Measurements from ENCODE around the gene TMEM92. TPM values are rescaled to one million over a fixed set of nuclear protein-coding genes. Genes with fewer than 3 reads are reported as not detected.

Gene TMEM92
- total and polyA plus RNA-seq, 2 of the 13 experiments (the other 11 are each of a cell fraction or from before 2014, with no cell fraction given), result 0.07 TPM; not detected in 1

DNA sequence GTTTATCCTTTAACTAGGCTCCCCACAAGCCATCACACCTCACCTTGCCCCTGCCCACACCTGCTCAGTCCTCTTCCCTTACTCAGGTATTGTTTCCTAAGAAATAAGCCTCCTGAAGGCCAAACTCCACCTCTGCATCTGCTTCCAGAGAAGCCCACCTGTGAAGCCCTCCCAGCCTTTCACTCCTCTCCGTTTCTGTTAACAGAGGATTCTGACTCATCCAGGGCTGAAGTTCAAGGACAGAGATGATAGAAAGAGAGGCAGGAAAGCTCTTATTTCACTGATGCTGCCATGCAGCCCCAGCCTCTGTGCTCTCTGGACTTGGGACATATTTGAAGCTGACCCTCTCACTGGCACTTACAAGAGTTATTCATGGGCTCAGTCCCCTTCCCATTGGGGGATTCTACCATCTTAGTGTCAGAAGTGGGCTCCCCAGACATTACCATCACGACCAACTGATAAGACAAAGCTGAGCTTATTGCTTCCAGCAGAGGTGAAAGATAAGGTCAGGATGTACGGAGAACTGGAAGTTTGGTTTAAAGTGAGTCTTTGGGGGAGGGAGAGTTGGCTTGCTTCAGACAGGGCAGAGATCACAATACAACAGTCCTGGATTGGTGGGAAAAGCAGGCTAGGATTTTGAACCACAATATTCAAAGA lies 36.3 kb downstream of the TMEM92 start (continued):
- TF ChIP-seq, protein P1, sequence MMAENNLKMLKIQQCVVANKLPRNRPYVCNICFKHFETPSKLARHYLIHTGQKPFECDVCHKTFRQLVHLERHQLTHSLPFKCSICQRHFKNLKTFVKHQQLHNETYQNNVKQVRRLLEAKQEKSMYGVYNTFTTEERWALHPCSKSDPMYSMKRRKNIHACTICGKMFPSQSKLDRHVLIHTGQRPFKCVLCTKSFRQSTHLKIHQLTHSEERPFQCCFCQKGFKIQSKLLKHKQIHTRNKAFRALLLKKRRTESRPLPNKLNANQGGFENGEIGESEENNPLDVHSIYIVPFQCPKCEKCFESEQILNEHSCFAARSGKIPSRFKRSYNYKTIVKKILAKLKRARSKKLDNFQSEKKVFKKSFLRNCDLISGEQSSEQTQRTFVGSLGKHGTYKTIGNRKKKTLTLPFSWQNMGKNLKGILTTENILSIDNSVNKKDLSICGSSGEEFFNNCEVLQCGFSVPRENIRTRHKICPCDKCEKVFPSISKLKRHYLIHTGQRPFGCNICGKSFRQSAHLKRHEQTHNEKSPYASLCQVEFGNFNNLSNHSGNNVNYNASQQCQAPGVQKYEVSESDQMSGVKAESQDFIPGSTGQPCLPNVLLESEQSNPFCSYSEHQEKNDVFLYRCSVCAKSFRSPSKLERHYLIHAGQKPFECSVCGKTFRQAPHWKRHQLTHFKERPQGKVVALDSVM (CRISPR knock-in tag; IDR thresholded peaks at IDR 0.05), result no peak
- TF ChIP-seq SNRNP70 (IDR thresholded peaks at IDR 0.05; ENCODE audit: low read depth, low read length), result no peak
- TF ChIP-seq, protein P2, sequence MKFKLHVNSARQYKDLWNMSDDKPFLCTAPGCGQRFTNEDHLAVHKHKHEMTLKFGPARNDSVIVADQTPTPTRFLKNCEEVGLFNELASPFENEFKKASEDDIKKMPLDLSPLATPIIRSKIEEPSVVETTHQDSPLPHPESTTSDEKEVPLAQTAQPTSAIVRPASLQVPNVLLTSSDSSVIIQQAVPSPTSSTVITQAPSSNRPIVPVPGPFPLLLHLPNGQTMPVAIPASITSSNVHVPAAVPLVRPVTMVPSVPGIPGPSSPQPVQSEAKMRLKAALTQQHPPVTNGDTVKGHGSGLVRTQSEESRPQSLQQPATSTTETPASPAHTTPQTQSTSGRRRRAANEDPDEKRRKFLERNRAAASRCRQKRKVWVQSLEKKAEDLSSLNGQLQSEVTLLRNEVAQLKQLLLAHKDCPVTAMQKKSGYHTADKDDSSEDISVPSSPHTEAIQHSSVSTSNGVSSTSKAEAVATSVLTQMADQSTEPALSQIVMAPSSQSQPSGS (CRISPR knock-in tag; IDR thresholded peaks at IDR 0.05), result no peak
- no peak for TF ChIP-seq ZNF782 (CRISPR knock-in tag; IDR thresholded peaks at IDR 0.05; ENCODE audit: borderline replicate concordance)
- TF ChIP-seq NFKBIZ (CRISPR knock-in tag; IDR thresholded peaks at IDR 0.05), result no peak
- no peak for TF ChIP-seq NFE2 (CRISPR knock-in tag; IDR thresholded peaks at IDR 0.05)
- no peak for TF ChIP-seq PCBP1 (IDR thresholded peaks at IDR 0.05; ENCODE audit: borderline replicate concordance, low read depth, low read length)
- peak; percentile 26; the same call in 1 of the 2 replicates for TF ChIP-seq HOXA3 (CRISPR knock-in tag; IDR thresholded peaks at IDR 0.05)
- TF ChIP-seq, protein P3, sequence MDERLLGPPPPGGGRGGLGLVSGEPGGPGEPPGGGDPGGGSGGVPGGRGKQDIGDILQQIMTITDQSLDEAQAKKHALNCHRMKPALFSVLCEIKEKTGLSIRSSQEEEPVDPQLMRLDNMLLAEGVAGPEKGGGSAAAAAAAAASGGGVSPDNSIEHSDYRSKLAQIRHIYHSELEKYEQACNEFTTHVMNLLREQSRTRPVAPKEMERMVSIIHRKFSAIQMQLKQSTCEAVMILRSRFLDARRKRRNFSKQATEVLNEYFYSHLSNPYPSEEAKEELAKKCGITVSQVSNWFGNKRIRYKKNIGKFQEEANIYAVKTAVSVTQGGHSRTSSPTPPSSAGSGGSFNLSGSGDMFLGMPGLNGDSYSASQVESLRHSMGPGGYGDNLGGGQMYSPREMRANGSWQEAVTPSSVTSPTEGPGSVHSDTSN (CRISPR knock-in tag; IDR thresholded peaks at IDR 0.05), result no peak
- TF ChIP-seq, protein P4, sequence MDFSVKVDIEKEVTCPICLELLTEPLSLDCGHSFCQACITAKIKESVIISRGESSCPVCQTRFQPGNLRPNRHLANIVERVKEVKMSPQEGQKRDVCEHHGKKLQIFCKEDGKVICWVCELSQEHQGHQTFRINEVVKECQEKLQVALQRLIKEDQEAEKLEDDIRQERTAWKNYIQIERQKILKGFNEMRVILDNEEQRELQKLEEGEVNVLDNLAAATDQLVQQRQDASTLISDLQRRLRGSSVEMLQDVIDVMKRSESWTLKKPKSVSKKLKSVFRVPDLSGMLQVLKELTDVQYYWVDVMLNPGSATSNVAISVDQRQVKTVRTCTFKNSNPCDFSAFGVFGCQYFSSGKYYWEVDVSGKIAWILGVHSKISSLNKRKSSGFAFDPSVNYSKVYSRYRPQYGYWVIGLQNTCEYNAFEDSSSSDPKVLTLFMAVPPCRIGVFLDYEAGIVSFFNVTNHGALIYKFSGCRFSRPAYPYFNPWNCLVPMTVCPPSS (IDR thresholded peaks at IDR 0.05), result no peak
- no peak for TF ChIP-seq ZBTB42 (CRISPR knock-in tag; IDR thresholded peaks at IDR 0.05)
- no peak for TF ChIP-seq GABPA (IDR thresholded peaks at IDR 0.05; ENCODE audit: low read depth, low read length)
- no peak for TF ChIP-seq GABPA (CRISPR knock-in tag; IDR thresholded peaks at IDR 0.05; ENCODE audit: low read depth)
- TF ChIP-seq, protein P5, sequence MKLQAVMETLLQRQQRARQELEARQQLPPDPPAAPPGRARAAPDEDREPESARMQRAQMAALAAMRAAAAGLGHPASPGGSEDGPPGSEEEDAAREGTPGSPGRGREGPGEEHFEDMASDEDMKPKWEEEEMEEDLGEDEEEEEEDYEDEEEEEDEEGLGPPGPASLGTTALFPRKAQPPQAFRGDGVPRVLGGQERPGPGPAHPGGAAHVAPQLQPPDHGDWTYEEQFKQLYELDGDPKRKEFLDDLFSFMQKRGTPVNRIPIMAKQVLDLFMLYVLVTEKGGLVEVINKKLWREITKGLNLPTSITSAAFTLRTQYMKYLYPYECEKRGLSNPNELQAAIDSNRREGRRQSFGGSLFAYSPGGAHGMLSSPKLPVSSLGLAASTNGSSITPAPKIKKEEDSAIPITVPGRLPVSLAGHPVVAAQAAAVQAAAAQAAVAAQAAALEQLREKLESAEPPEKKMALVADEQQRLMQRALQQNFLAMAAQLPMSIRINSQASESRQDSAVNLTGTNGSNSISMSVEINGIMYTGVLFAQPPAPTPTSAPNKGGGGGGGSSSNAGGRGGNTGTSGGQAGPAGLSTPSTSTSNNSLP (IDR thresholded peaks at IDR 0.05; ENCODE audit: low read depth, low read length), result no peak
- no peak for TF ChIP-seq ZNF747 (CRISPR knock-in tag; IDR thresholded peaks at IDR 0.05; ENCODE audit: borderline replicate concordance)
- TF ChIP-seq, protein P6, sequence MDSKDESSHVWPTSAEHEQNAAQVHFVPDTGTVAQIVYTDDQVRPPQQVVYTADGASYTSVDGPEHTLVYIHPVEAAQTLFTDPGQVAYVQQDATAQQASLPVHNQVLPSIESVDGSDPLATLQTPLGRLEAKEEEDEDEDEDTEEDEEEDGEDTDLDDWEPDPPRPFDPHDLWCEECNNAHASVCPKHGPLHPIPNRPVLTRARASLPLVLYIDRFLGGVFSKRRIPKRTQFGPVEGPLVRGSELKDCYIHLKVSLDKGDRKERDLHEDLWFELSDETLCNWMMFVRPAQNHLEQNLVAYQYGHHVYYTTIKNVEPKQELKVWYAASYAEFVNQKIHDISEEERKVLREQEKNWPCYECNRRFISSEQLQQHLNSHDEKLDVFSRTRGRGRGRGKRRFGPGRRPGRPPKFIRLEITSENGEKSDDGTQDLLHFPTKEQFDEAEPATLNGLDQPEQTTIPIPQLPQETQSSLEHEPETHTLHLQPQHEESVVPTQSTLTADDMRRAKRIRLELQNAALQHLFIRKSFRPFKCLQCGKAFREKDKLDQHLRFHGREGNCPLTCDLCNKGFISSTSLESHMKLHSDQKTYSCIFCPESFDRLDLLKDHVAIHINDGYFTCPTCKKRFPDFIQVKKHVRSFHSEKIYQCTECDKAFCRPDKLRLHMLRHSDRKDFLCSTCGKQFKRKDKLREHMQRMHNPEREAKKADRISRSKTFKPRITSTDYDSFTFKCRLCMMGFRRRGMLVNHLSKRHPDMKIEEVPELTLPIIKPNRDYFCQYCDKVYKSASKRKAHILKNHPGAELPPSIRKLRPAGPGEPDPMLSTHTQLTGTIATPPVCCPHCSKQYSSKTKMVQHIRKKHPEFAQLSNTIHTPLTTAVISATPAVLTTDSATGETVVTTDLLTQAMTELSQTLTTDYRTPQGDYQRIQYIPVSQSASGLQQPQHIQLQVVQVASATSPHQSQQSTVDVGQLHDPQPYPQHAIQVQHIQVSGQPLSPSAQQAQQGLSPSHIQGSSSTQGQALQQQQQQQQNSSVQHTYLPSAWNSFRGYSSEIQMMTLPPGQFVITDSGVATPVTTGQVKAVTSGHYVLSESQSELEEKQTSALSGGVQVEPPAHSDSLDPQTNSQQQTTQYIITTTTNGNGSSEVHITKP (CRISPR knock-in tag; IDR thresholded peaks at IDR 0.05; ENCODE audit: low read depth), result 0 out of 2 replicates have a peak, but pooled peaks have one; percentile 55
- TF ChIP-seq, protein P7, sequence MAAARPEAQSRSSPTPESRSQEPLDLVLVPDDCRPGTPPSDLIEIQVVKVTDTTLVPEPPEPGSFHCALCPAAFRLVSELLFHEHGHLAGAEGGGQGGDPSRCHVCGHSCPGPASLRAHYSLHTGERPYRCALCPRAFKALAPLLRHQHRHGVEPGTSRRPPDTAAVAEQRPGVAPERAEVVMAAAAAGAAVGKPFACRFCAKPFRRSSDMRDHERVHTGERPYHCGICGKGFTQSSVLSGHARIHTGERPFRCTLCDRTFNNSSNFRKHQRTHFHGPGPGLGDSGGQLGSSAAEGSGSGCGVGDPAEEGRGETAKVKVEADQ (CRISPR knock-in tag; IDR thresholded peaks at IDR 0.05; ENCODE audit: borderline replicate concordance), result no peak
